Neural progenitor cell (in vitro differentiated cells): Measurements from ENCODE around the gene PCGF3. TPM values are rescaled to one million over a fixed set of nuclear protein-coding genes. Genes with fewer than 3 reads are reported as not detected.

Experiments
- DNase-seq: peaks from one replicate; pipeline ENCODE4 v3.0.0-alpha.2; 2016; ENCODE audit warnings: low spot score
- H2AFZ ChIP-seq: fragments of 200-600 bp; sonication (generic); replicated peaks from 2 replicates; pipeline ENCODE4 v1.6.1; 2016; ENCODE audit warnings: antibody characterized with exemption
- H3F3A ChIP-seq: fragments of 200-600 bp; sonication (generic); 2 replicates; pipeline ENCODE4 v1.6.1; 2016; ENCODE audit warnings: antibody characterized with exemption, low read depth
- H3K27ac ChIP-seq: fragments of 200-600 bp; sonication (generic); 2 replicates; pipeline ENCODE4 v1.5.1; 2016; ENCODE audit warnings: mild to moderate bottlenecking
- H3K27me3 ChIP-seq: fragments of 200-600 bp; sonication (generic); 2 replicates; pipeline ENCODE4 v1.6.1; 2016; ENCODE audit warnings: mild to moderate bottlenecking, moderate library complexity
- H3K36me3 ChIP-seq: fragments of 200-600 bp; sonication (generic); 2 replicates; pipeline ENCODE4 v1.5.1; 2016
- H3K4me1 ChIP-seq: fragments of 200-600 bp; sonication (generic); 2 replicates; pipeline ENCODE4 v1.6.1; 2016; ENCODE audit warnings: mixed run types
- H3K4me2 ChIP-seq: fragments of 200-600 bp; sonication (generic); 2 replicates; pipeline ENCODE4 v1.6.1; 2016
- H3K4me3 ChIP-seq: fragments of 200-600 bp; sonication (generic); 2 replicates; pipeline ENCODE4 v1.5.1; 2016
- H3K79me2 ChIP-seq: fragments of 200-600 bp; sonication (generic); 2 replicates; pipeline ENCODE4 v1.6.1; 2016; ENCODE audit warnings: low read depth
- H3K9ac ChIP-seq: fragments of 200-600 bp; sonication (generic); 2 replicates; pipeline ENCODE4 v1.6.1; 2016
- H3K9me3 ChIP-seq: fragments of 200-600 bp; sonication (generic); 2 replicates; pipeline ENCODE4 v1.5.1; 2016; ENCODE audit warnings: low read depth
- H4K20me1 ChIP-seq: fragments of 200-600 bp; sonication (generic); 2 replicates; pipeline ENCODE4 v1.6.1; 2016; ENCODE audit warnings: low read depth
- H3K27ac Mint-ChIP-seq: 3 replicates; pipeline ENCODE4 v1.8.0; 2021; ENCODE audit warnings: mixed read lengths
- H3K27me3 Mint-ChIP-seq: 2 replicates; pipeline ENCODE4 v1.8.0; 2022; ENCODE audit warnings: low read depth, mild to moderate bottlenecking, inconsistent platforms, moderate library complexity, mixed read lengths; ENCODE audit not compliant: insufficient read depth
- H3K36me3 Mint-ChIP-seq: 3 replicates; pipeline ENCODE4 v1.8.0; 2021; ENCODE audit warnings: mixed read lengths
- H3K4me1 Mint-ChIP-seq: 3 replicates; pipeline ENCODE4 v1.8.0; 2021; ENCODE audit warnings: mixed read lengths
- H3K4me3 Mint-ChIP-seq: 3 replicates; pipeline ENCODE4 v1.8.0; 2021; ENCODE audit warnings: mild to moderate bottlenecking, moderate library complexity, mixed read lengths
- H3K9me3 Mint-ChIP-seq: 3 replicates; pipeline ENCODE4 v1.8.0; 2020; ENCODE audit warnings: mixed read lengths
- EZH2 ChIP-seq: fragments of 200-600 bp; sonication (generic); IDR thresholded peaks from 2 replicates; pipeline ENCODE4 v1.6.1; 2017; ENCODE audit warnings: antibody characterized with exemption, mild to moderate bottlenecking, moderate library complexity
- EZH2phosphoT487 ChIP-seq: fragments of 200-600 bp; sonication (generic); IDR thresholded peaks from 2 replicates; pipeline ENCODE4 v1.6.1; 2017; ENCODE audit warnings: antibody characterized with exemption
- total RNA-seq: library from RNA; depleted of rRNA; stranded (reverse); fragments of >200 nt; gene quantifications from 2 replicates; pipeline ENCODE4 v1.2.3, GENCODE V29; 2015; ENCODE audit warnings: low replicate concordance
- TF ChIP-seq, protein P1 (sequence below): fragments of 200-600 bp; sonication (generic); IDR thresholded peaks from 2 replicates; pipeline ENCODE4 v1.5.1; 2017; ENCODE audit warnings: antibody characterized with exemption, mild to moderate bottlenecking

PCGF3 gene
- total RNA-seq, 1 donor from 2014 or later = 44.7 TPM

DNA sequence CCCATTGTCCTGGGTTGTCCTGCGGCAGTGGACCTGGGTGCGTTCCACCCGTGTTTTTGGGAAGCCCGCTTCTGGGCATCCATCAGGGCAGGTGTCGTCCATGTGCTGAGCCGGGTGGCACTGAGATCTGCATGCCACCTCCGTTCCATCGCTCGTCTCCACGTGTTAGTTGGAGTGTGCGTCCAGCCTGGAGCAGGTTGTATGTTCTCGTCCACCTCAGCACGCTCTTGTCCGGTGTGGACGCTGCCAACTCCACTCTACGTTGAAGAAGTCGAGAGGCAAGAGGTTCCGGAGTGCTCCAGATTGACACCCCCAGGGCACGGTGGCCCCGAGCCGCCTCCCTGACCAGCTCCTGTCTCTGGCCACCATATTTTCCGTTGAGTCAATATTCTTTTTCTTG, 33.9 kb downstream of the PCGF3 start:
- Mint-ChIP-seq H3K27me3 (peaks cover 4% of the 10 kb centered on the region), H3K27ac (no peak overlapping the region), H3K9me3 (peaks cover 2% of the 10 kb centered on the region), H3K36me3 (peaks cover 29% of the 10 kb centered on the region), H3K4me3 (no peak overlapping the region), H3K4me1 (no peaks in the 10 kb centered on the region)
- Histone ChIP-seq H3F3A (peaks cover 16% of the 10 kb centered on the region), H3K36me3 (no peaks in the 10 kb centered on the region), H3K27ac (no peak overlapping the region), H3K4me3 (no peak overlapping the region), H3K79me2 (no peaks in the 10 kb centered on the region), H3K9ac (no peak overlapping the region), H4K20me1 (peaks cover 17% of the 10 kb centered on the region), H2AFZ (no peak overlapping the region), H3K4me1 (no peaks in the 10 kb centered on the region), H3K9me3 (no peaks in the 10 kb centered on the region), H3K4me2 (no peak overlapping the region), H3K27me3 (no peaks in the 10 kb centered on the region)
- no peak for DNase-seq
- TF ChIP-seq, protein P1, sequence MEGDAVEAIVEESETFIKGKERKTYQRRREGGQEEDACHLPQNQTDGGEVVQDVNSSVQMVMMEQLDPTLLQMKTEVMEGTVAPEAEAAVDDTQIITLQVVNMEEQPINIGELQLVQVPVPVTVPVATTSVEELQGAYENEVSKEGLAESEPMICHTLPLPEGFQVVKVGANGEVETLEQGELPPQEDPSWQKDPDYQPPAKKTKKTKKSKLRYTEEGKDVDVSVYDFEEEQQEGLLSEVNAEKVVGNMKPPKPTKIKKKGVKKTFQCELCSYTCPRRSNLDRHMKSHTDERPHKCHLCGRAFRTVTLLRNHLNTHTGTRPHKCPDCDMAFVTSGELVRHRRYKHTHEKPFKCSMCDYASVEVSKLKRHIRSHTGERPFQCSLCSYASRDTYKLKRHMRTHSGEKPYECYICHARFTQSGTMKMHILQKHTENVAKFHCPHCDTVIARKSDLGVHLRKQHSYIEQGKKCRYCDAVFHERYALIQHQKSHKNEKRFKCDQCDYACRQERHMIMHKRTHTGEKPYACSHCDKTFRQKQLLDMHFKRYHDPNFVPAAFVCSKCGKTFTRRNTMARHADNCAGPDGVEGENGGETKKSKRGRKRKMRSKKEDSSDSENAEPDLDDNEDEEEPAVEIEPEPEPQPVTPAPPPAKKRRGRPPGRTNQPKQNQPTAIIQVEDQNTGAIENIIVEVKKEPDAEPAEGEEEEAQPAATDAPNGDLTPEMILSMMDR = no peak
- no peak for TF ChIP-seq EZH2

DNA sequence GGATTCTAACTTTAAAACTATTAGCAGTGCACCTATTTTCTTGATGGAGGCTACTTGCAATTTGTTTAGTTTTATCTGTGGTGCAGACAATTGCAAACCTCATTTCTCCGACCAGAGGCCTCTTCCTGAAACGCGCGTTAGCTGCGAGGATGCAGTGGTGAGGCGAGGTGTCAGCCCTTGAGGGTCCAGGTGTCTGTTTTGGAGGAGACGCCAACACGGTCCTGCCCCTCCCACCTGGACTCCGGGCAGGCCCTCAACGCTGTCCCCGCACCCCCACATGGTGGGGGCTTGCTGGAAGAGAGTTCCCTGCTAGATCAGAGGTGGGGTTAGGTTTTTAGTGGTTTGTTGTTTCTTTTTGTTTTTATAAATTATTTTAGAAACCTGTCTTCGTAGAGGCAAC, 34.4 kb downstream of the PCGF3 start:
- Histone ChIP-seq H3F3A (peaks cover 16% of the 10 kb centered on the region), H3K4me1 (no peaks in the 10 kb centered on the region)
- H3K4me1 Mint-ChIP-seq = no peaks in the 10 kb centered on the region

DNA sequence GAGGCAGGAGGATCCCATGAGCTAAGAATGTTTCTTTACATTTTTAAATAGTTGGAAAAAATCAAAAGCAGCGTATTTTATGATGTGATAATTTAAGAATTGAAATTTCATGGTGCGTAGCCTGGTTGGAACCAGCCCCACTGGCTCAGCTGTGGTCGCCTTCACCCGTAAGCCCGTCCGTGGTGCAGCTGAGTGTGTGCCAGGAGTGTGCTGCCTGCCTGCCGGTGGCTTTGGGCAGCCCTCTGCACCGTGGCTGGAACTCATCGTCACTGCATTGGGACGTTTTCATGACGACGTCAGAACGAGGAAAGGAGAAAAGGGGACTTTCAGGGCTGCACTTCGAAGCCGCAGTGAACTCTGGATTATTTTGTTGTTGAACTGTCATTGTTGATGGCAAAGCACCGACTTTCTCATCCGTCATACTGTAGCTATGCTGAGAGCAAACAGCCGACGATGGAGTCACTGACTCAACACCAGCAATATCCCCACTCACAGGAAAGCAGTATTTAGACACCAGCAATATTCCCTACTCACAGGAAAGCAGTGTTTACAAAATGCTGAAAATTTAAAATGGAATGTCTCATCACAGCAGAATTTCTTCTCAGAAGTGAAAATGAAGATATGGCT, 35.1 kb downstream of the PCGF3 start:
- Mint-ChIP-seq H3K27me3 (peaks cover 4% of the 10 kb centered on the region), H3K27ac (no peak overlapping the region), H3K36me3 (peaks cover 22% of the 10 kb centered on the region), H3K4me3 (no peak overlapping the region), H3K9me3 (peaks cover 2% of the 10 kb centered on the region), H3K4me1 (no peaks in the 10 kb centered on the region)
- H4K20me1 ChIP-seq = peaks cover 17% of the 10 kb centered on the region
- no peak overlapping the region for H3K4me3 ChIP-seq
- H3K27ac ChIP-seq = no peak overlapping the region
- no peaks in the 10 kb centered on the region for H3K9me3 ChIP-seq
- H3K36me3 ChIP-seq = no peaks in the 10 kb centered on the region
- H3K4me1 ChIP-seq = no peaks in the 10 kb centered on the region
- H2AFZ ChIP-seq = no peak overlapping the region
- H3K27me3 ChIP-seq = no peaks in the 10 kb centered on the region
- H3K79me2 ChIP-seq = no peaks in the 10 kb centered on the region
- no peak overlapping the region for H3K4me2 ChIP-seq
- no peak for DNase-seq
- H3F3A ChIP-seq = peaks cover 16% of the 10 kb centered on the region
- TF ChIP-seq, protein P1 = no peak
- H3K9ac ChIP-seq = no peak overlapping the region

More for the DNA sequence above, 34.4 kb downstream of the PCGF3 start:
- no peaks in the 10 kb centered on the region for H3K27me3 ChIP-seq
- peaks cover 17% of the 10 kb centered on the region for H4K20me1 ChIP-seq
- H3K36me3 Mint-ChIP-seq = peaks cover 27% of the 10 kb centered on the region
- H3K9ac ChIP-seq = no peak overlapping the region
- peaks cover 4% of the 10 kb centered on the region for H3K27me3 Mint-ChIP-seq
- H3K79me2 ChIP-seq = no peaks in the 10 kb centered on the region
- H3K27ac Mint-ChIP-seq = no peak overlapping the region
- TF ChIP-seq, protein P1 = no peak
- TF ChIP-seq EZH2 (no peak), EZH2phosphoT487 (no peak)
- H3K4me3 ChIP-seq = no peak overlapping the region
- H3K9me3 Mint-ChIP-seq = peaks cover 2% of the 10 kb centered on the region
- H2AFZ ChIP-seq = no peak overlapping the region
- H3K27ac ChIP-seq = no peak overlapping the region
- H3K36me3 ChIP-seq = no peaks in the 10 kb centered on the region
- H3K4me3 Mint-ChIP-seq = no peak overlapping the region
- no peaks in the 10 kb centered on the region for H3K9me3 ChIP-seq
- DNase-seq = no peak
- H3K4me2 ChIP-seq = no peak overlapping the region
